ENCODE results near the gene EIF6. TPM values are rescaled to one million over a fixed set of nuclear protein-coding genes. Genes with fewer than 3 reads are reported as not detected.

EIF6 gene
- total RNA-seq, 1 donor from 2014 or later: 232 TPM

Other genes with a start within 250 kb of the EIF6 start
- gene TRPC4AP, start 192.0 kb downstream of the EIF6 start, total RNA-seq: 53.9 and 54.0 TPM in 2 replicates
- gene EDEM2, start 137.4 kb downstream of the EIF6 start, total RNA-seq: 19.9 and 21.9 TPM in 2 replicates
- gene PROCR, start 112.7 kb downstream of the EIF6 start, total RNA-seq: 0.75 and 0.78 TPM in 2 replicates
- gene MMP24, start 58.1 kb downstream of the EIF6 start, total RNA-seq: 0.05 TPM in 1 of 2 replicates, not detected in the other
- 25.0 and 27.0 TPM in 2 replicates for gene MMP24OS, start 6.7 kb downstream of the EIF6 start, total RNA-seq
- gene FAM83C, start 7.7 kb upstream of the EIF6 start, total RNA-seq: not detected in 2 replicates
- gene UQCC1, start 127.2 kb upstream of the EIF6 start, total RNA-seq: 55.1 and 55.8 TPM in 2 replicates
- not detected in 2 replicates for gene GDF5, start 153.5 kb upstream of the EIF6 start, total RNA-seq
- gene CEP250, start 170.8 kb upstream of the EIF6 start, total RNA-seq: 44.4 and 45.6 TPM in 2 replicates
- gene C20orf173, start 244.9 kb upstream of the EIF6 start, total RNA-seq: not detected in 2 replicates